GM12878 (cell line): Measurements from ENCODE around the gene SPTBN1. TPM values are rescaled to one million over a fixed set of nuclear protein-coding genes. Genes with fewer than 3 reads are reported as not detected.
A peak's percentile ranks its signal among the peaks of the same experiment; 100 is the strongest.

Source experiments
- ATAC-seq: fragments of 200-7000 bp; cut with Tn5 transposase; 3 replicates; pipeline ENCODE4 v1.9.1; 2020; ENCODE audit warnings: mild to moderate bottlenecking, moderate library complexity
- BruUV-seq: library from RNA; stranded (reverse); fragments of 400-500 nt; replicated peaks from 2 replicates; lab custom pipeline; 2021; lab: Mats Ljungman, UMichigan
- CTCF ChIA-PET: fragments of 300-600 bp; sonication (Branson Sonifier 250); formaldehyde crosslinking; extraction: SDS; loops from one replicate; lab custom pipeline; 2021; ENCODE audit warnings: inconsistent platforms; lab: Yijun Ruan, JAX
- POLR2A ChIA-PET: fragments of 350-600 bp; formaldehyde crosslinking; extraction: SDS; loops from one replicate; lab custom pipeline; 2021; ENCODE audit warnings: inconsistent platforms; lab: Charles Lee
- RAD21 ChIA-PET: fragments of 300-600 bp; sonication (Branson Sonifier 250); formaldehyde crosslinking; loops from one replicate; lab custom pipeline; 2023; ENCODE audit warnings: antibody characterized with exemption; ENCODE audit not compliant: unreplicated experiment; lab: Charles Lee
- SMC1A ChIA-PET: fragments of 300-600 bp; sonication (Branson Sonifier 250); formaldehyde crosslinking; loops from one replicate; lab custom pipeline; 2023; ENCODE audit not compliant: unreplicated experiment, uncharacterized antibody; lab: Charles Lee
- DNase-seq: peaks from one replicate; pipeline ENCODE4 v3.0.0-alpha.2; 2011; ENCODE audit warnings: low read depth, low spot score
- FAIRE-seq: peaks from 3 replicates; lab custom pipeline; 2011; peaks lifted over from hg19 to GRCh38; lab: Jason Lieb, UNC
- H2AFZ ChIP-seq: 2 replicates; pipeline ENCODE4 v1.6.0; 2011; ENCODE audit warnings: low read depth, low read length, control low read depth; ENCODE audit not compliant: control insufficient read depth
- H3K27ac ChIP-seq: 2 replicates; pipeline ENCODE4 v1.5.1; 2011; ENCODE audit warnings: control low read depth; ENCODE audit not compliant: control insufficient read depth, insufficient read depth
- H3K27me3 ChIP-seq, 2 experiments: replicated peaks in 1 of 2; 2 replicates each; pipeline versions ENCODE4 v1.6.0 to v1.6.1; 2011; ENCODE audit warnings: low read length in 1 of 2; ENCODE audit not compliant: control insufficient read depth in 2 of 2, insufficient read depth in 2 of 2
- H3K36me3 ChIP-seq, 2 experiments: 2 replicates each; pipeline ENCODE4 v1.5.1; 2011; ENCODE audit warnings: low read length in 1 of 2; ENCODE audit not compliant: control insufficient read depth in 2 of 2, insufficient read depth in 2 of 2
- H3K4me1 ChIP-seq: 2 replicates; pipeline ENCODE4 v1.6.1; 2011; ENCODE audit warnings: mild to moderate bottlenecking, low read length, moderate library complexity, mixed read lengths; ENCODE audit not compliant: control insufficient read depth, insufficient read depth
- H3K4me2 ChIP-seq: 2 replicates; pipeline ENCODE4 v1.6.0; 2011; ENCODE audit warnings: control low read depth; ENCODE audit not compliant: control insufficient read depth, insufficient read depth
- H3K4me3 ChIP-seq: fragments of 200-600 bp; sonication (generic); 2 replicates; pipeline ENCODE4 v1.5.1; 2016
- H3K79me2 ChIP-seq: 2 replicates; pipeline ENCODE4 v1.6.0; 2011; ENCODE audit warnings: low read length; ENCODE audit not compliant: control insufficient read depth, insufficient read depth
- H3K9ac ChIP-seq: 2 replicates; pipeline ENCODE4 v1.8.0; 2011; ENCODE audit warnings: low read length, control low read depth, mixed read lengths; ENCODE audit not compliant: control insufficient read depth, insufficient read depth
- H3K9me3 ChIP-seq: replicated peaks from 3 replicates; pipeline ENCODE4 v1.5.1; 2011; ENCODE audit warnings: mild to moderate bottlenecking, low read length; ENCODE audit not compliant: control insufficient read depth, insufficient read depth
- H4K20me1 ChIP-seq: 2 replicates; pipeline ENCODE4 v1.6.0; 2011; ENCODE audit not compliant: control insufficient read depth, insufficient read depth
- CHD4 ChIP-seq: fragments of 200-600 bp; sonication (generic); IDR thresholded peaks from 2 replicates; pipeline ENCODE4 v1.6.1; 2016; ENCODE audit warnings: mild to moderate bottlenecking
- CREB1 ChIP-seq: IDR thresholded peaks from 2 replicates; pipeline ENCODE4 v1.6.1; 2012; ENCODE audit warnings: low read depth, mild to moderate bottlenecking, inconsistent platforms
- EED ChIP-seq: sonication (generic); IDR thresholded peaks from 2 replicates; pipeline ENCODE4 v1.6.1; 2016; ENCODE audit warnings: antibody characterized with exemption, low read depth
- EP300 ChIP-seq, 2 experiments: fragments of 150-350 bp in 1 of 2; IDR thresholded peaks; 2 replicates each; pipeline ENCODE4 v1.6.1; 2011 to 2012; ENCODE audit warnings: low read depth in 2 of 2, low read length in 2 of 2, borderline replicate concordance in 1 of 2, improper control_type of control experiment in 1 of 2, inconsistent platforms in 1 of 2; ENCODE audit not compliant: control insufficient read depth in 1 of 2
- NBN ChIP-seq: fragments of 450-650 bp; IDR thresholded peaks from 2 replicates; pipeline ENCODE4 v1.6.1; 2016
- PAX5 ChIP-seq: IDR thresholded peaks from 2 replicates; pipeline ENCODE4 v1.6.1; 2011; ENCODE audit warnings: low read depth, low read length, borderline replicate concordance
- SREBF1 ChIP-seq: IDR thresholded peaks from 2 replicates; pipeline ENCODE4 v1.6.1; 2012; ENCODE audit warnings: mild to moderate bottlenecking, low read length
- ZNF622 ChIP-seq: fragments of 450-650 bp; IDR thresholded peaks from 2 replicates; pipeline ENCODE4 v1.6.1; 2017; ENCODE audit warnings: mild to moderate bottlenecking, inconsistent platforms
- WGBS: methylation state at CpG from one replicate; pipeline ENCODE4 v1.1.6; 2016; ENCODE audit warnings: low lambda C conversion rate; ENCODE audit not compliant: insufficient replicate concordance, insufficient coverage; ENCODE audit errors: missing lambda C conversion rate; 5-methylcytosine and 5-hydroxymethylcytosine counted together
- in situ Hi-C: fragments of 300-500 bp; cut with MboI; formaldehyde crosslinking; loops from 9 replicates; pipeline ENCODE4 v1.14.3; 2018; ENCODE audit warnings: mixed read lengths
- intact Hi-C: fragments of 100-400 bp; cut with micrococcal nuclease; formaldehyde crosslinking; loops from one replicate; pipeline ENCODE4 v1.14.2; 2022; ENCODE audit not compliant: unreplicated experiment
- polyA plus RNA-seq, 11 experiments: library from polyadenylated mRNA; depleted of rRNA in 4 of 11; unstranded in 6 of 11; stranded (reverse) in 5 of 11; fragments of >200 nt; fragmentation: Nextera tagmentation in 4 of 11; fragmentation: Illumina TruSeq in 1 of 11; extraction: Ambion mirVana in 4 of 11; extraction: Trizol in 1 of 11; gene quantifications; 1 replicate in 1 of 11; 2 replicates in 10 of 11; pipeline versions ENCODE4 v1.2.1 to v1.2.3, GENCODE V29; 2011 to 2016; ENCODE audit warnings: inconsistent platforms in 2 of 11, missing spikeins in 2 of 11, low read depth in 1 of 11
- total RNA-seq, 4 experiments: library from RNA; depleted of rRNA in 3 of 4; stranded (reverse); fragments of >200 nt in 3 of 4; fragmentation: Illumina TruSeq in 1 of 4; extraction: Trizol in 1 of 4; gene quantifications; 2 replicates each; pipeline versions ENCODE4 v1.2.1 to v1.2.3, GENCODE V29; 2013 to 2021
- TF ChIP-seq, protein P1 (sequence below): IDR thresholded peaks from 2 replicates; pipeline ENCODE4 v1.6.1; 2011; ENCODE audit warnings: borderline replicate concordance, low read depth, mild to moderate bottlenecking, moderate library complexity, mixed read lengths, low read length; ENCODE audit not compliant: insufficient read depth; ENCODE audit errors: extremely low read length
- TF ChIP-seq, protein P2 (sequence below): fragments of 450-650 bp; IDR thresholded peaks from 2 replicates; pipeline ENCODE4 v1.6.1; 2016; ENCODE audit warnings: mild to moderate bottlenecking, moderate library complexity, borderline replicate concordance
- TF ChIP-seq, protein P3 (sequence below): IDR thresholded peaks from 2 replicates; pipeline ENCODE4 v1.6.1; 2012; ENCODE audit warnings: low read depth, low read length, improper control_type of control experiment

Gene SPTBN1
- total and polyA plus RNA-seq, 10 of the 15 experiments (the other 5 are each of a cell fraction or from before 2014, with no cell fraction given): 20.6 to 154 (median 76.7) TPM

DNA sequence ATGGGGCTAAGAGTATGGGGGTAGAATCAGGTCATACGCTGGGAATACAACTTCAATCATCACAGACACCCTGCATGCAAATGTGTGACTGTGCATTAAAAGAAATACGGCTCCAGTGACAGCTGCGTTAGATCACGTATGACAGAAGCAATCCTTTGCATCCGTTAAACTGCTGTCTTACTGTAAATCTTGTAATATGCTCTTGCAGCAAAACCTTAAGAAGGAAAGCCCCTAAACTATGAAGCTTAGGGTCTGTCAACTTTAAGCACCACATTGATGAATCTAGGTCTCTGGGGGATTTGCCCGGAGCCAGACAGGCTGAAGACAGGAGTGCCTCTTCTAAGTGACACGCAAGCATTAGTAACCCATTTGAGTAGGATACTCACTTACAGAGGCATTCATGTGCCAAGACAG, 182.7 kb downstream of the SPTBN1 start:
- ChIA-PET RAD21 (interaction anchor here (0.7 to 3.4 kb wide), 4 partner anchors 53 to 532 kb away, joined by 3 to 10 read pairs (median 5); no protein-coding TSS in a partner anchor), SMC1A (interaction anchor here (0.7 to 1.6 kb wide), 10 partner anchors 9 to 532 kb away, joined by 3 to 4 read pairs (median 3); no protein-coding TSS in a partner anchor), CTCF (interaction anchor here (0.7 to 1.2 kb wide), 4 partner anchors 13 to 66 kb away, joined by 3 to 4 read pairs (median 3); no protein-coding TSS in a partner anchor), POLR2A (interaction anchor here (0.7 to 1.5 kb wide), 4 partner anchors 18 to 380 kb away, joined by 3 to 14 read pairs (median 4); no protein-coding TSS in a partner anchor)
- intact Hi-C loops: loop anchor here (10.0 kb wide), 1 partner anchor 534 kb away; no protein-coding TSS in a partner anchor
- Histone ChIP-seq H2AFZ (no peak overlapping the region), H3K79me2 (peaks cover 32% of the 10 kb centered on the region), H3K4me2 (no peak overlapping the region), H3K27me3 (no peaks in the 10 kb centered on the region), H3K4me1 (peaks cover 52% of the 10 kb centered on the region), H3K27ac (peak overlapping the region; percentile 5; the same call in 1 of the 2 replicates), H3K36me3 (peaks cover 23 to 41% of the 10 kb centered on the region in 2 experiments), H4K20me1 (no peaks in the 10 kb centered on the region), H3K9ac (no peak overlapping the region), H3K4me3 (no peak overlapping the region), H3K9me3 (no peaks in the 10 kb centered on the region)
- DNase-seq: no peak
- ATAC-seq: no peak
- no peak for TF ChIP-seq PAX5
- TF ChIP-seq, protein P1, sequence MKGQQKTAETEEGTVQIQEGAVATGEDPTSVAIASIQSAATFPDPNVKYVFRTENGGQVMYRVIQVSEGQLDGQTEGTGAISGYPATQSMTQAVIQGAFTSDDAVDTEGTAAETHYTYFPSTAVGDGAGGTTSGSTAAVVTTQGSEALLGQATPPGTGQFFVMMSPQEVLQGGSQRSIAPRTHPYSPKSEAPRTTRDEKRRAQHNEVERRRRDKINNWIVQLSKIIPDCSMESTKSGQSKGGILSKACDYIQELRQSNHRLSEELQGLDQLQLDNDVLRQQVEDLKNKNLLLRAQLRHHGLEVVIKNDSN: no peak
- no peak for TF ChIP-seq CREB1
- TF ChIP-seq EP300 (IDR thresholded peaks at IDR 0.05; ENCODE audit: borderline replicate concordance in 1 of 2, control insufficient read depth in 1 of 2, low read depth in 2 of 2, low read length in 2 of 2): no peak
- TF ChIP-seq CHD4: no peak
- TF ChIP-seq, protein P2, sequence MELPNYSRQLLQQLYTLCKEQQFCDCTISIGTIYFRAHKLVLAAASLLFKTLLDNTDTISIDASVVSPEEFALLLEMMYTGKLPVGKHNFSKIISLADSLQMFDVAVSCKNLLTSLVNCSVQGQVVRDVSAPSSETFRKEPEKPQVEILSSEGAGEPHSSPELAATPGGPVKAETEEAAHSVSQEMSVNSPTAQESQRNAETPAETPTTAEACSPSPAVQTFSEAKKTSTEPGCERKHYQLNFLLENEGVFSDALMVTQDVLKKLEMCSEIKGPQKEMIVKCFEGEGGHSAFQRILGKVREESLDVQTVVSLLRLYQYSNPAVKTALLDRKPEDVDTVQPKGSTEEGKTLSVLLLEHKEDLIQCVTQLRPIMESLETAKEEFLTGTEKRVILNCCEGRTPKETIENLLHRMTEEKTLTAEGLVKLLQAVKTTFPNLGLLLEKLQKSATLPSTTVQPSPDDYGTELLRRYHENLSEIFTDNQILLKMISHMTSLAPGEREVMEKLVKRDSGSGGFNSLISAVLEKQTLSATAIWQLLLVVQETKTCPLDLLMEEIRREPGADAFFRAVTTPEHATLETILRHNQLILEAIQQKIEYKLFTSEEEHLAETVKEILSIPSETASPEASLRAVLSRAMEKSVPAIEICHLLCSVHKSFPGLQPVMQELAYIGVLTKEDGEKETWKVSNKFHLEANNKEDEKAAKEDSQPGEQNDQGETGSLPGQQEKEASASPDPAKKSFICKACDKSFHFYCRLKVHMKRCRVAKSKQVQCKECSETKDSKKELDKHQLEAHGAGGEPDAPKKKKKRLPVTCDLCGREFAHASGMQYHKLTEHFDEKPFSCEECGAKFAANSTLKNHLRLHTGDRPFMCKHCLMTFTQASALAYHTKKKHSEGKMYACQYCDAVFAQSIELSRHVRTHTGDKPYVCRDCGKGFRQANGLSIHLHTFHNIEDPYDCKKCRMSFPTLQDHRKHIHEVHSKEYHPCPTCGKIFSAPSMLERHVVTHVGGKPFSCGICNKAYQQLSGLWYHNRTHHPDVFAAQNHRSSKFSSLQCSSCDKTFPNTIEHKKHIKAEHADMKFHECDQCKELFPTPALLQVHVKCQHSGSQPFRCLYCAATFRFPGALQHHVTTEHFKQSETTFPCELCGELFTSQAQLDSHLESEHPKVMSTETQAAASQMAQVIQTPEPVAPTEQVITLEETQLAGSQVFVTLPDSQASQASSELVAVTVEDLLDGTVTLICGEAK: no peak
- TF ChIP-seq NBN: no peak
- no peak for TF ChIP-seq SREBF1
- TF ChIP-seq ZNF622: no peak
- TF ChIP-seq, protein P3, sequence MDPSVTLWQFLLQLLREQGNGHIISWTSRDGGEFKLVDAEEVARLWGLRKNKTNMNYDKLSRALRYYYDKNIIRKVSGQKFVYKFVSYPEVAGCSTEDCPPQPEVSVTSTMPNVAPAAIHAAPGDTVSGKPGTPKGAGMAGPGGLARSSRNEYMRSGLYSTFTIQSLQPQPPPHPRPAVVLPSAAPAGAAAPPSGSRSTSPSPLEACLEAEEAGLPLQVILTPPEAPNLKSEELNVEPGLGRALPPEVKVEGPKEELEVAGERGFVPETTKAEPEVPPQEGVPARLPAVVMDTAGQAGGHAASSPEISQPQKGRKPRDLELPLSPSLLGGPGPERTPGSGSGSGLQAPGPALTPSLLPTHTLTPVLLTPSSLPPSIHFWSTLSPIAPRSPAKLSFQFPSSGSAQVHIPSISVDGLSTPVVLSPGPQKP: no peak
- no peak for TF ChIP-seq EED
- no peak for FAIRE-seq
- in situ Hi-C loops: no loop called here
- TSS peak; percentile 39 for BruUV-seq
- 99% methylated on average over 7 of the region's 7 CpGs for WGBS
